ENCODE measurements around the gene BAZ2A.
"Not testable (repeated sequence)": the region's sequence is repeated elsewhere in the genome, so short reads cannot be mapped to it uniquely, and the experiment has no call there.

BAZ2A gene

DNA sequence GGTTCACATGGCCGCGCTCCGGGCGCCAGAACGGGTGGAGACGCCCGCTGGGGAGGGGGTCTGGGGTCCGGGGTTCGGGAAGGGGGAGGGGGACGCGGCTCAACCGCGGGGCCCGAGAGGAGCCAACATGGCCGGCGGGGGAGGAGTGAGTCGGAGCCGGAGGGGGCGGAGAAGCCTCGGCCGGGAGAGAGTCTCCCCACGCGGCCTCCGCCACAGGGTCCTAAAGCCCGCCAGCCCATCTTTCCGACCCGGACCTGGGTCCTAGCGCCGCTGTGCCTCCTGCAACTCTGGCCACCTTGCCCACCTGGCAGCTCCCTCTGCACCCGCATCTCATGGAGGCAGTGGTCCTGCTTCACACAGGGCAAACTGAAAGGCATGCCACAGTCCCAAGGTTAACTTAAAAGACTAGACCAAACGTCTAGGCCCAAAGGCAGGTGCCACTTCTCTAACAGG is at the start of gene BAZ2A:
BAZ2A (minus strand) TSS at position 147 of the 453 bp plus-strand sequence. CDS start 12,796 bp downstream, outside the sequence.
- peak; percentile 55 to 73 for DNase-seq

DNA sequence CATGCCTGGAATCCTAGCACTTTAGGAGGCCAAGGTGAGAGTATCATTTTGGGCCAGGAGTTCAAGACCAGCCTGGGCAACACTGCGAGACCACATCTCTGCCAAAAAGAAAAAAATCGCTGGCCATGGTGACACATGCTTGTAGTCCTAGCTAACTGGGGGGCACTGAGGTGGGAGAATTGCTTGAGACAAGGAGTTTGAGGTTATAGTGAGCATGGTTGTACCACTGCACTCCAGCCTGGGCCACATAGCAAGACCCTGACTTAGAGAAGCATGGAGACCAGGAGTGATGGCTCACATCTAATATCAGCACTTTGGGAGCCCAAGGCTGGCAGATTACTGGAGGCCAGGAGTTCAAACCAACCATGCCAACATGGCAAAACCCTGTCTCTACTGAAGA is 48.7 kb upstream of the BAZ2A start:
- no peak for DNase-seq

DNA sequence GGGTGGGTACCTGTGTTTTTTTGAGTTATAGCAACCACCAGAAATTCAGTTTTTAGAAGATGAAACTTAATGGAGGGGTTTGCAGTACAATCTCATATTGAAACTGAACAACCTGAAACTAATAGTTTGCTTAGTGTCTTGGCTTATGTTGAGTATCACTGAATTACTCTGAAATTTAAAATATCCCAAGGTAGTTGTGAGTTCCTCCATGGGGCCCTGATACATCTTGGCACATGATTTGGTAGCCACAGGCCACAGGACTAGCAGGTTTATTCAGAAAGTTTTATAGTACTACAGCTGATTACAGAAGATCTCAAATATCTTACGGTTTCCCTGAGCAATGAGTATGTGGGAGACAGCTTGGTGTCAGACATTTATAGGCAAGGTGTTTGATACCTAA is 47.6 kb upstream of the BAZ2A start:
- DNase-seq, result no peak

DNA sequence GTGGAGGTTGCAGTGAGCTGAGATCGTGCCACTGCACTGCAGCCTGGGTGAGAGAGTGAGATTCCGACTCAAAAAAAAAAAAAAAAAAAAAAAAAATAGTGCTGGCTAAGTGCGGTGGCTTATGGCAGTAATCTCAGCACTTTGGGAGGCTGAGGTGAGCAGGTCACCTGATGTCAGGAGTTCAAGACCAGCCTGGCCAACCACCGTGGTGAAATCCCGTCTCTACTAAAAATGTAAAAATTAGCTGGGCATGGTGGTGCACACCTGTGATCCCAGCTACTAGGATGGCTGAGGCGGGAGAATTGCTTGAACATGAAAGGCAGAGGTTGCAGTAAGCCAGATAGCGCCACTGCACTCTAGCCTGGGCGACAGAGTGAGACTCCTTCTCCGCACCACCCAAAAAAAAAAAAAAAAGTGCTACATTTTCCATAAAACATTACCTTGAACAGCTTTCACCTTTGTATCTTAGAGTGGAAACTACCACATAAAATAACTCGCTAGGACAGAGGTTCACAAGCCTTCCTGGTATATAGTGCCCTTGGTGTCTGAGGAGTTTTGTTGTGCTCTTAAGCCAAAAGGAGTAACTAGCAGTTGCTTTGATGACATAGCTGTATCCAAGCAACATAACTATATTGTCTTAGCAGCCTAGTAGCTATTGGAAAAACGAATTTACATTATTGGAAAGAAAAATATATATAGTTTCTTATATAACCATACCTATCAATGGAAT is 46.9 kb upstream of the BAZ2A start:
- no peak for DNase-seq

DNA sequence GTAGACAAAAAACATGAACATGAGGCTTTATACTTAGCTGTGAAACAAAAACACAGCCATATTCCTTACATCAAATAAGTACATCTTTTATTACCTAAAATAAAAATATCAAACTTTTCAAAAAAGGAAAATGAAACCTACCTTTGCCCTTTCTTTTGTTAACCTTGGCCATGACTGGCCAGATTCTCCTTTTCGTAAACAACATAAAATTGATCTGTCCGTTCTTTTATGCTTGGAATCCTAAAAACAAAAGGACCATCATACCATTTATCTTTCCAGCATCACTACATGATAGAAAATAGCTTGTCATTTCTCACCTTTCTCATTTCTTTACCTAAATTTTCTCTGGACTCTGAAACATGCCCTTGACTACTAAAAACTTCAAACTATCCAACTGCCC is 41.5 kb upstream of the BAZ2A start:
- no peak for DNase-seq

DNA sequence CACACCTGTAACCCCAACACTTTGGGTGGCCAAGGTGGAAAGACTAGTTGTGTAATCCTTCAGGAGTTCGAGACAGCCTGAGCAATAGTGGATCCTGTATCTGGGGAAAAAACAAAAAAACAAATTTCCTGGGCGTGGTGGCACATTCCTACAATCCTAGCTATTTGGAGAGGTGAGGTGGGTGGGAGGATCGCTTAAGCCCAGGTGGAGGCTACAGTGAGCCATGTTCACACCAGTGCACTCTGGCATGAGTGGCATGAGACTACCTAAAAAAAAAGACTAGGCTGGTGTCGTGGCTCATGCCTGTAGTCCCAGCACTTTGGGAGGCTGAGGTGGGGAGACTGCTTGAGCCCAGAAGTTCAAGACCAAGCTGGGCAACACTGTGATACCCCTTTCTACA is 40.7 kb upstream of the BAZ2A start:
- DNase-seq, result no peak

DNA sequence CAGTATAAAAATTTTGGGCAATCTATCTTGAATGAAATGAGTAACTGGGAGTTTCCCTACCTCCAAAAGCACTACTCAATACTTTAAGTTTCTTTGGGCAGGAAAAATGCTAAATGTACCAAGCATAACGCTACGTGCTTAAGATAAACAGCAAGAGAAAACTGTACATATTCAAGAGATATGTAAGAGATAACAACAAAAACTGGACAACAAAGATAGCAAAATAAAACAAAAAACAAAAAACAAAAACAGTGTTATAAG is 38.0 kb upstream of the BAZ2A start:
- DNase-seq, result no peak

DNA sequence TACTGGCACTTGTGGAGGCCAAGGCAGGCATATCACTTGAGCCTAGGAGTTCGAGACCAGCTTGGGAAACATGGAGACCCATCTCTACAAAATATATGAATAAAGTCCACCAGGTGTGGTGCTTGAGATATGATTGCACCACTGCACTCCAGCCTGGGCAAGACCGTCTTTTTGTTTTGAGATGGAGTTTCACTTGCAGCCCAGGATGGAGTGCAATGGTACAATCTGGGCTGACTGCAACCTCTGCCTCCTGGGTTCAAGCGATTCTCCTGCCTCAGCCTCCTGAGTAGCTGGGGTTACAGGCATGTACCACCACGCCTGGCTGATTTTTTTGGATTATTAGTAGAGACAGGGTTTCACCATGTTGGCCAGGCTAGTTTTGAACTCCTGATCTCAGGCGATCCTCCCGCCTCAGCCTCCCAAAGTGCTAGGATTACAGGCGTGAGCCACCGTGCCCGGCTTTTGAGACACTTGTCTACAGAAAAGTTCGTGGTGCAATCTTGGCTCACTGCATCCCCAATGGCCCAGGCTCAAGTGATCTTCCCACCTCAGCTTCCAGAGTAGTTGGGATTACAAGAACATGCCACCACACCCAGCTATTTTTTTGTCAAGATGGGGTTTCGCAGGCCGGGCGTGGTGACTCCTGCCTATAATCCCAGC is 32.0 kb upstream of the BAZ2A start:
- DNase-seq, result no peak

DNA sequence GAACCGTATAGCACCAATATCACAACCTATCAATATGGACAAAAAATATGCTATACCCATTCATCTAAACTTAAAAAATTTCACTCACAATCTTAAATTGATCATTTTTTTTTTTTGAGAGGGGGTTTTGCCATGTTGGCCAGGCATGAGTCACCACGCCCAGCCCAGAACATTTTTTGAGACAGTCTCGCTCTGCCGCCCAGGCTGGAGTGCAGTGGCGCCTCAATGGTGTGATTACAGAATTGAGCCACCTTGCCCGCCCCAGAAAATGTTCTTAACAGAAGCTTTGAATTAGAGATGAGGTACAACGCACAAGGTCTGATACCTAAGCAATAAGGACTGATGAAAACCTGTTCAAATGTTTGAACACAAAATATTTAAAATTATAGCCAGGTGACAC is 31.4 kb upstream of the BAZ2A start:
- DNase-seq, result no peak

DNA sequence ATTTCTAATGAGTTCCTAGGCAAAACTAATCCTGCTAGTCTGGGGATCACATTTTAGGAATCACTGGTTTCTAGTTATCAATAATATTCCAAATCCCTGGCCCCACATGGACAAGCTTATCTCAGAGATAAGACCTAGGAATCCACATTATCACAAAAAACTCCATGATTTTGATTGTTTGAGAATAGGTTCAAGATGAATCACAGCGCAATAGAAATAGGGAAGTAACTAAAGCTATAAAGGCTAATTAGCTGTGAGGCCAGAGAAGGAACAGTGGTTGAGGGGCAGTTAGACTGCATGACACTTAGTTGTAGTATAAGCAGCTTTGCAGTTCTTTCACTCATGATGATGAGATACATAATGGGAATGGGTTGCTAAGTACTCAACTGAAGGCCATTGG is 28.8 kb upstream of the BAZ2A start:
- no peak for DNase-seq

DNA sequence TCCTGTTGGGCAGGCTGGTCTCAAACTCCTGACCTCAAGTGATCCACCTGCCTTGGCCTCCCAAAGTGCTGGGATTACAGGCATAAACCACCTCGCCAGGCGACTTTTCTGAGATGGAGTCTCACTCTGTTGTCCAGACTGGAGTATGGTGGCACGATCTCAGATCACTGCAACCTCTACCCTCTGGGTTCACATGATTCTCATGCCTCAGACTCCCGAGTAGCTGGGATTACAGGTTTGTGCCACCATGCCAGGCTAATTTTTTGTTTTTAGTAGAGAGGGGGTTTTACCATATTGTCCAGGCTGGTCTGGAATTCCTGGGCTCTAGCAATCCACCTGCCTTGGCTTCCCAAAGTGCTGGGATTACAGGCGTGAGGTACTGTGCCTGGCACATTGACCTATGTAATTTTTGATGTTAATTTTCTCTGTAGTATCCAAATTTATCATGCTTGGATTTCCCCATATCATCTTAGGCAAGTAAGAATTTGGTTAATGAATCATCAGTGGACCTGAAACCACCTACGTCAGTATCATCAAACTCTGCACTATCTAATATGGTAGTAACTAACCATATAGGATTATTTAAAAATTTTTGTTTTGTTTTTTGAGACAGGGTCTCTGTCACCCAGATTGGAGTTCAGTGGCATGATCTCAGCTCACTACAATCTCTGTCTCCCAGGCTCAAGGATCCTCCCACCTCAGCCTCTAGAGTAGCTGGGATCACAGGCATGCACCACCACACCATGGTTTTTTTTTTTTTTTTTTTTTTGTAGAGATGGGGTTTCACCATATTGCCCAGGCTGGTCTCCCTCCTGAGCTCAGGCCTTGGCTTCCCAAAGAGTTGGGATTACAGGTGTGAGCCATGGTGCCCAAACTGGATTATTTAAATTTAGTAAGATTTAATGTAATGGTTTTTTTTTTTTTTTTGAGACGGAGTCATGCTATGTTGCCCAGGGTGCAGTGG is 27.6 kb upstream of the BAZ2A start:
- DNase-seq, result no peak

DNA sequence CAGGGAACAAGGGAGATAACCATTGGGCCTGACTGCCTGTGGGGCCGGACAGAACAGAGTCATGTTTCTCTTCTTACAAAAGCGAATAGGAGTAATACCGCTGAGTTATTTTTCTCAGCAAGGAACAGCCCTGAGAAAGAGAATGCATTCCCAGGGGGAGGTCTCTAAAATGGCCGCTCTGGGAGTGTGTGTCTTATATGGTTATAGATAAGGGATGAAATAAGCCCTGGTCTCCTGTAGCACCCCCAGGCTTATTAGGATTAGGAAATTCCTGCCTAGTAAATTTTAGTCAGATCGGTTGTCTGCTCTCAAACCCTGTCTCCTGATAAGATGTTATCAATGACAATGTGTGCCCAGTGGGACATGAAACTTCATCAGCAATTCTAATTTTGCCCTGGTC is 23.7 kb upstream of the BAZ2A start:
- DNase-seq, result not testable (repeated sequence)

DNA sequence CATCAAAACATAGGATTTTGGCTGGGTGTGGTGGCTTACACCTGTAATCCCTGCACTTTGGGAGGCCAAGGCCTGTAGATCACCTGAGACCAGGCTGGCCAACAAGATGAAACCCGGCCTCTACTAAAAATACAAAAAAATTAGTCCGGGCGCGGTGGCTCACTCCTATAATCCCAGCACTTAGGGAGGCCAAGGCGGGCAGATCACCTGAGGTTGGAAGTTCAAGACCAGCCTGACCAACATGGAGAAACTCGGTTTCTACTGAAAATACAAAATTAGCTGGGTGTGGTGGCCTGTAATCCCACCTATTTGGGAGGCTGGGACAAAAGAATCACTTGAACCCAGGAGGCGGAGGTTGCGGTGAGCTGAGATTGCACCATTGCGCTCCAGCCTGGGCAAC is 17.9 kb upstream of the BAZ2A start:
- not testable (repeated sequence) for DNase-seq

DNA sequence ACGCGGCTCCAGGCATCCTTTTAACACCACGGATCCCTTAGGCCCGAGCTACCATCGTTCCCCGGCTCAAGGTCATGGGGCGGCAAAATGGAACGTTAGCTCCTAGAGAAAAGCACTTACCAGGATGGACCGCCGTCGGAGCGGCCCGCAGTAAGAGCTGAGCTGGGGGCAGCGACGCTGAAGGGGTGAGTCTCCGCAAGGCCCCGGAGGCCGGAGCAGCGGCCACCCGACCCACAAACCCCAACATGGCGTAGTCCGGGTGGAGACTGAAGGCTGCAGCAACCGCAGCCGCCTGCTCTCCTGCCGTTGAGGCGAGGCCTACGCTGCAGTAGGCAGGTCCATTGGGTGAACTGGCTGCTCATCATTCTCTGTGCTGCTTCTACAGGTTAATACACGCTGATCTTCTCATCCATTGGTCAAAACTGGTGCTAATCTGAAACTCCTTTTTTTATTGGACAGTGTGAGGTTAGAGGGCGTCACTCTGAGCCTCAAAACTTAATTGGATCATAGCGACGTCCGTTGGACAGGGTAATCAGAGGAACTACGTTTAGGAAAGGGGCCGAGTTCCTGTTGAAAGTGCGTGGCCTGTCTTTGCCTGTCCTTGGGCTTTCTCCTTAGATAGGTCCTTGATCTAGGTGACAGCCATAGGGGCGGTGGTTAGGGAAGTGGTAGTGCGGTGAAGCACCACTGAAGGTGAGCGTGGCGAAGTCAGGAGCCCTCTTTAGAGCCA is 15.8 kb upstream of the BAZ2A start, which contains the start of gene ATP5F1B:
ATP5F1B (minus strand) TSS at position 268 of the 730 bp plus-strand sequence; CDS start at position 247, 21 bp downstream.
- DNase-seq, result peak; percentile 99 to 100

DNA sequence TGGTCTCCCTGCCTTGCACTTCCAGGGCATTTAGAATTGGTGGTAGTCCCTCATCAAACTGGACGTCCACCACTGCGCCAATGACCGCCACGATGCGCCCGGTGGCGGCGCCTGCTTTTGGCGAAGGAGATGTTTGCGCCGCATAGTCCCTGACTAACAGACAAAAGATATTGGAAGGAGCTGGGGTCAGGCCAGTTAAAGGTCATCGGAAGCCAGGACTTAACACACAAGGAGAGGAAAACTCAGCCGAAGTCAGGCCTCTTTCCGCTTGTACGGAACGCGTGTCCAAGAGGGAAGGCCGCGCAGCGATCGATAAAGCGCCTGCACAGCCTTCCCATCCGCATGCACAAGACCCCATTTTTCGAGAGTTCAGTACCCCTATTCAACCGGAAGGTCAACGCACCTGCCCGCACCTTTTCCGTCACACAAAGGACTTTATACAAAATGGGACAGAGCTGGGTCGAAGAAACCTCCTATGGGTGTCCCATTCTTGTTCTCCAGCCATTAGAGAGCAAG is 15.1 kb upstream of the BAZ2A start:
- DNase-seq, result no peak

DNA sequence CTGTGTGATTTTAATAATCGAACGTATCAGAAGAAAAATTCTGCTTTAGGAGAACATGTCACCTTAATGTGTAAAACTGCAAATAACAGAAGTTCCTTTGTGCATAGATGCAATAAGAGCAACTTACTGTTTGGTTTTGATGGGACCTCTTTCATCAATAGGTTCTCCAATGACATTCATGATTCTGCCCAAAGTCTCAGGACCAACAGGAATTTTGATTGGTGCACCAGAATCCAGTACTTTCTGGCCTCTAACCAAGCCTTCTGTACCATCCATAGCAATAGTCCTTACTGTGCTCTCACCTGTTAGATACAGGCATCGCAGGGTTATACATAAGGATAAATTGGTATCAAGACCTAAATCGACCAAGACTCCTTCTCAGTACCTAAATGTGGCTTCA is 14.5 kb upstream of the BAZ2A start:
- DNase-seq, result no peak

DNA sequence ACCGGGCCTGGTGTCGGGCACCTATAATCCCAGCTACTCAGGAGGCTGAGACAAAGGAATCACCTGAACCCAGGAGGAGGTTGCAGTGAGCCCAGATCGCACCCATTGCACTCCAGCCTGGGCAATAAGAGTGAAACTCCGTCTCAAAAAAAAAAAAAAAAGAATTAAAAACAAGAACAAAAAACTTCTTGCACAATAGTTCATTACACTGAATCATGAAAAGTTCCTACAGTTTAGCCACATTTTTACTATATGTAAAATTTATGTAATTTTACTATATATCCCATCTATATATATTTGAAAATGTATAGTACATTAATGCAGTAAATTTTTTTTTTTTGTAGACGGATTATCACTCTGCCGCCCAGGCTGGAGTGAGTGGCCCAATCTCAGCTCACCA is 11.1 kb upstream of the BAZ2A start:
- DNase-seq, result no peak

DNA sequence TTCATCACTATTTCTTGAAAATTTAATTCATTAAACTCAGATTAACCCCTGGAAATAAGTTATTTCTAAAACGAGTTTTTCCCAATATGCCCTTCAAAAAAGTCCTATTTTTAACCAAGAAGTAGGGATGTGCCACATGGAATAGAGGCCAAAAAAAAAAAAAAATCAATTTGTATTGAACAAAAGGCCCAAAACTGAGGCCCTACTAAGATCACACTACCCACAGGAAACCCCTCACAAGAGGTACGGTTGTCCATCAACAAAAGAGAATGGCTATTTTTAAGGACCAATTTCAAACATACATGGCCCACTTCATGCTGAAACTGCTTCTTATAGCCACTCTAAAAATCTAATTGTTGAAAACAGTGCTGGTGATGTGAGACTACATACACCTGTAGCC is 7.5 kb upstream of the BAZ2A start:
- DNase-seq, result no peak

DNA sequence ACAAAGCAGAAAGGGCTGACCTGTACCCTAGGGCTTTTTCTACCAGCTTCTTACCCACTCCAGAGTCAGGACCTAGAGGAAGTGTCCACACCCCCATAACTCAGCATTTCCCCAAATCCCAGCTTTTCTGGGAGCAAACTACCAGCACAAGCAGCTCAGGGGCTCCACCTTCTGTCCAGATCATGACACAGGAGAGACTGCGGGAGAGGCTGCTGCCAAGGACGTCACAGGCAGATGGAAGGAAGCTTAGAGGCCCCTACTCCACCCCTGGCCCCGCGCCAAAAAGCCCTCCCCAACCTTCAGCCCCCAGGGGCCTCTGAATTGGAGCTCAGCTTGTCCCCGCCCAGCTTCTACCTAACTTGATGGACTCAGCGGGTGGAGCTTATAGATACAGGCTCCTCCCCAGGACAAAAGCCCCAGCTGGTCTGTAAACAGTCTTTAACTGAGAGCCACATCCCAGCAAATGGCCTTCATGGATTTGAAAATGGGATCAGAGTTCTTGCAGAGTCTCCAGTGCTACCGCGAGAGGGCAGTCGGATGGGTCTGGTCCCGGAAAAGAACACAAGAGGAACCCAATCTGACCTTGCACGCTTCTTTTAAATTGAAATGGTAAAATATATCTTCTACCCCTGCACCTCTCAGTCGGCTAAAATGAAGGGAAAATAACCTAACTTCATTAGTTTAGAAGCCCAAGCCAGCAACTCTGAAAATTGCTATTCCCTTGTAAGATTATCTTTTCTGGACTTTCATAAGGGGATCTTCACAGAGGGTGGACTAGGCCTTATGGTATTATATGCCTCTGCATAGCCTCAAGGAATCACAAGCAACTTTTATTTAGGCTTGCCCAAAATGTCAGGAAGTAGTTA is 6.8 kb upstream of the BAZ2A start:
- peak; percentile 97 to 98 for DNase-seq

DNA sequence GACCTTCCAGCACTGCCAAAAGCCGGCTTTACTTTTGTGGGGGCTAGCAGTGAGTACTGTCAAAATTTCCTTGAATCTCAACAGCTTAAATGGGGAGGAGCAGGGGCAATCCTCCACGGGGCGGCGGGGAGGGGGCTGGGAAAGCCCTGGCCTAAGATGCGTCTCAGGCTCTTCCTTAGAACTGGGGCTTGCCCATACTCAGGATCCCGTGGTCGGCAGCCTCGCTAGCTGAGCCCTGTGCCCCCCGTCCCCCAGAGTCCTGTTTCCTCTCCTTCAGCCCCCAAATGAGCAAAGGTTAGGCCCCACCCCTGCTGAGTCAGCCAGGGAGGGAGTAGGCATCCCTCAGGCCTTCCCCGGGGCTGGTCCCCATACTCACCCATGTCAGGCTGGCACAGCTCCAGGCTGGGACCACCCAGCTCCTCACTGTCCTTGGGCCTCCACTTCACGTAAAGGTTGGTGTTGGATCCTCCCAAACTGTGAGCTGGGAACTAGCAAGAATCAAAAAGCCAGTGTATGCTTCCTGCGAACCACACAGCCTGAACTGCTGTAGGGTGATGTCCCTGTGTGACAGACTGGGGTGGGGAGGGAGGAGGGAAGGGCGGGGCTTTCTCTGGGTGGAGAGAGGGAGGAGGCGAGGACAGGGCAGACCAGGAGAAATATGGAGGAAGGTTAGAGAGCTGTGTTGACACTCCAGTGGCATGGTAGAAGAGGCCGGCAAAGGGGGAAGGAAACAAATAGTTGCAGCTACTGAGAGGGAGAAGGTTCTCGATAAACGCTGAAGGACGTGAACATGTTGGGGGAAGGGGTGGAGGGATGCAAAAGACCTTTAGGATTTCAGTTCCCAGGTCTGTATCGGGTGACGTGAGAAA is 5.9 kb upstream of the BAZ2A start:
- peak; percentile 74 to 91 for DNase-seq
